GM19328 (cell line): Measurements from ENCODE around the gene CD300E.

ENCODE experiments used
- ATAC-seq: cut with Tn5 transposase; IDR thresholded peaks from one replicate; pipeline ENCODE4 v1.9.1; 2021; ENCODE audit warnings: mild to moderate bottlenecking, moderate library complexity; ENCODE audit not compliant: unreplicated experiment

Gene CD300E, protein sequence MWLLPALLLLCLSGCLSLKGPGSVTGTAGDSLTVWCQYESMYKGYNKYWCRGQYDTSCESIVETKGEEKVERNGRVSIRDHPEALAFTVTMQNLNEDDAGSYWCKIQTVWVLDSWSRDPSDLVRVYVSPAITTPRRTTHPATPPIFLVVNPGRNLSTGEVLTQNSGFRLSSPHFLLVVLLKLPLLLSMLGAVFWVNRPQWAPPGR

DNA sequence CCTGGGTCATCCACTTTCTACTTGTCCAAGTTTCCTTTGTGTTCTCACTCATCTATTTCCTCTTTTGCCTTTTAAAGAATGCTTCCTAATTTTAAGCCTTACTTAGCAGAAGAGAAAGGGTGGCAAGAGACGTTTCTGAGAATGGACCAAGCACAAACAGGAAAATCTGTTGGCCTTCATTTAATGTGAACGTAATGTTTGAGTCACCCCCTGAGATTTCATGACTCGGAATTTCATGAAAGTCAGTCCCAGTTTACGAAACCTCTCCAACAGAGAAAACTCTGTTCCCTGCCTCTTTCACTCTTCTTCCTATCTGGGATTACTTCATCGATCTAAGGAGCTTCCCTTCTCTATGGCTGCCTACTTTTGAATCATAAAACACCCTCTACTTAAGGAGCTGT, at the start of gene CD300E:
TSS of gene CD300E (minus strand) at position 46 of the 401 bp plus-strand sequence. CDS start 117 bp downstream, outside the sequence.
- ATAC-seq: no peak

DNA sequence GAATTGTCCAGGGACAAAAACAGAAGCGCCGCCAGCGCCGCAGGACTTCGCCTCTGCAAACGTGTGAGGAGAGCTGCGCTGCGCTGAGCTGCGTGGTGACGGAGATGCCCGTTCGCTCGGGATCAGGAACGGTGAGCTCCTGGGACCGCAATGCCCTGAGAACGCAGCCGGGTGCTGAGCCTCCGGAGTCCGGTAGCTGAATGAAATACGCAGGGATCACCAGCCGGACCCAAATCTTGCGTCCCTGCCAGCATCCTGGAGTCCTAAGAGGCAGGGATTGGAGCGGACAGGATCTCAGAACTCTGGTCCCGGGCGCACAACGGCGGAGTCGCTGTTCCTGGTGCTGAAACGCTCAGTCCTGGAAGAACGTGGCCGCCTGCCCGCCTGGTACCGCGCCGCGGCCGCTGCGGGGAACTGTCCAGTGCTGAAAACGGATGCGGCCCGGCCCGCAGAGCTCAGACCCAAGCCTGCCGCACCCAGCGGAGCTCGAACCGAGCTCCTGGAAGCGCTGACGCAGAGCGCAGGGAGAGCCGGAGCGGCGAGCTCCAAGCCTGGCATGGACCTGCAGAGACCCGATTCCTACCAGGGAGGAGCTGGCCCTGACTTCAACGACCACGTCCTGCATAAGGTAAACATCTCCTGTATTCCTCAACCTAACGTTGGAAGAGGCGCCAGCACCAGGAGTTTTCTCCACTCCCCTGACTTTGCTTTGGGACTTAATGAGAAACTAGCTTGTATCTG, 47.7 kb upstream of the CD300E start:
- ATAC-seq: no peak

DNA sequence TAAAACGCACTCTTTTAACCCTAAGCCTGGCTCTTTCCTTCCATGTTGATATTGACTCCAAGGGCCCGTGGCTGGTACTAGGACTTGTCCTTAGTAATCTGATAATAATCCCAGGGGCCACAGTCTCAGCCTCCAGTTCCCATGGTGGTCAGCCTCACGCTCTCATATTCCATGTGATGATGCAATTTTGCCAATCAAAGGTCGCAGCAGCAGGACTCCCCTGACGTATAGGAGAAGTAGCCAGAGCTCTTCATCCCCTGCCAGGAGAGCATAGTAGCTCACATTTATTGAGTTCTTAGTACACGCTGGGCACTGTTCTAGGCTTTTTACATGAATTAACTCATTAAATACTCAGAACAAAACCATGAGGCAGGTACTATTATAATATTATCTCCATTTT, 46.8 kb upstream of the CD300E start:
- no peak for ATAC-seq

DNA sequence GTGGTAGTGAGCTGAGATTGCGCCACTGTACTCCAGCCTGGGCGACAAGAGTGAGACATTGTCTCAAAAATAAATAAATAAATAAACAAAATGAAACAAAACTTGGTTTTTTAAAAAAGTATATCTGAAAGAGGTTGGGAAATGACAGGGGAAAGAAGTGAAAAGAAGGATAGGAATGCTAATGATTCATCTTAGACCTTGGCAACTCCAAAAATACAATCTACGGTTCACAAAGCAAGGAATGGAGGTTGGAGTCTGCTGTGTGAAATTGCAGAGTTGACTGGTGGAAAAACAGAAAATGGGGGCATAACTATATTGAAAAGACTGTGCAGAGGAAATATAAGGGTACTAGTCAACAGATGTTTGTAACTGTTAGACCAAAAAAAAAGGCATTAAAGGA, 40.0 kb upstream of the CD300E start:
- no peak for ATAC-seq

DNA sequence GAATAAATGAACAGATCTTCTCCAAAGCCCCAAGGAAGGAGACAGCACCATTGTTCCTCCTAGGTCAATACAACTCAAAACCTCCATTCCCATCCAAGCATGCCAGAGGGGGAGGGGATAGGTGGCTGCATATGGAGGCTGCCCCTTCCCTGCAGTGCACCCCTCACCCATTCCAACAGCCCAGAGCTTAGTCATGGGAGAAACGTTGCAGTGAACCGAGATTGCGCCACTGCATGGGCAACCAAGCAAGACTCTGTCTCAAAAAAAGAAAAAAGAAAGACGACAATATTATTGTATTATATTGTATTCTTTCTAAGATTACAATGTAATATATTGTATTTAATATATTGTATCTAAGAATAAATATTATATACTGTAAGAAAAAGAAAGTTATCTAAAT, 36.4 kb upstream of the CD300E start:
- no peak for ATAC-seq

DNA sequence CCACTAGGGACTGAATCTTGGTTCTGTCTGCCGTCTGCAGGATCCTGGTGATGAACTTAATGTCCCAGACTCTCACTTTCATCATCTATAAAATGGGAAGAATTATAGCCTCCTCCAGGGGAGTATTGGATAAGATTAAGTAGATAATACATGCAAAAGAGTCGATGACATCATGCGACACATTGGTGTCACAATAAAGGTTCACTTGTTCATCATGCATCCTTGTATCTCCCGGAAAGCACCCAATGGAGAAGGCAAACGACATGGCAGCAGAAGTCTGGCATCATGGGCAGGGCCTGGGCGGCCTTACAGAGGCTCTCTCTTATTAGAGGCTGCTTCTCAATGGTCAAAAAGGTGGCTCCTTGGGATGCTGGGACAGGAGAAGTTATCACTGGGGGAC, 35.1 kb upstream of the CD300E start:
- ATAC-seq: no peak

DNA sequence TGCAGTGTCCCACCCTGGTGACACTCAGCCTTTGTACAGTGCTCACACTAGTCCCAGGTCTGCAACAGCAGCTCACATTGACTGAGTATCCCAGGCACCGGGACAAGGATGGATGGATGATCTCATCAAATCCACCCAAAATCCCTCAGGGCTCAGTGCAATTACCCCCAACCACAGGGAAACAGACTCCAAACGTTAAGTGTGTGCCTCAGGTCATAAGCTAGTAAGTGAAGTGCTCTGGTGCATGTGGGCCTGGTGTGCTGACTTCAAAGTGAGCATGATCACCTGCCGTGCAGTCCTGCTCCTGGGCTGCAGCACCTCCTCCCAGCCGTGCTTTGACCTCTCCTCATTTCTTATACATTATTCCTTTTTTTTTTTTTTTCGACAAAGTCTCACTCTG, 31.2 kb upstream of the CD300E start:
- ATAC-seq: no peak

DNA sequence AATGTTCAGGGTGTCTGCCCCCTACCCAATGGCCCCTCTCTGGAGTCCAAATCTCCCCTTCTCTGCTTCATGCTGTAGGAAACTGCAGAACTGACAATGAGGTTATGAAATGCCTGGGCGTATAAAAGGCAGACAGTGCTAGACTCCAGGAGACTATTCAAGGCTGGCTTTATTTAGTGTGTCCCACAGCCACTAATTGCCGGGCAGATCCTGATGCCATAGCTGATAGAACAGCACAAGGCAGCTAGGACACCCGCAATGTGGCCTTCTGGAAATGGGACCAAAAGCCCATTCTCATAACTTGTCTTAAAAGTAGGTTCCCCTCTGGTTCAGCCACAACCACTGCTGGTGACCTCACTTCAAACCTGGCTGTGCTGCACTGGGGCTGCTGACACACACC, 28.5 kb upstream of the CD300E start:
- ATAC-seq: no peak

DNA sequence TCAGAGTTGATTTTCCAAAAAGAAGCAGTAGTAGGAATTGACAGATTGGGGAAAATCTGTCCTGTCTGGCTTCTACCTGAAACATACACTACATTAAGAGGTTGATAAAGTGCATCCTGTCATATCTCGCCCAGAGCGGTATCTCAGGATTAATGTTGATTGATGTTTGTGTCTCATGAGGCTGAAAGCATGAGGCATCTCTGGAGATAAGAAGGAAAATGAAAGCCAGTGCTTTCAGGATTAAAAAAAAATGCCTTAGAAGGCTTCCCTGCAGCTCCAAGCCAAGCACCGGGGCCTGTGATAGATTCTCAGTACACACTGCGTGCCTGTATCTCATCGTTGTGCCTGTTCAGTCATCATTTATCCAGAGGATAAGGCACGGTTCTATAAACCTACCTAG, 26.4 kb upstream of the CD300E start:
- no peak for ATAC-seq

DNA sequence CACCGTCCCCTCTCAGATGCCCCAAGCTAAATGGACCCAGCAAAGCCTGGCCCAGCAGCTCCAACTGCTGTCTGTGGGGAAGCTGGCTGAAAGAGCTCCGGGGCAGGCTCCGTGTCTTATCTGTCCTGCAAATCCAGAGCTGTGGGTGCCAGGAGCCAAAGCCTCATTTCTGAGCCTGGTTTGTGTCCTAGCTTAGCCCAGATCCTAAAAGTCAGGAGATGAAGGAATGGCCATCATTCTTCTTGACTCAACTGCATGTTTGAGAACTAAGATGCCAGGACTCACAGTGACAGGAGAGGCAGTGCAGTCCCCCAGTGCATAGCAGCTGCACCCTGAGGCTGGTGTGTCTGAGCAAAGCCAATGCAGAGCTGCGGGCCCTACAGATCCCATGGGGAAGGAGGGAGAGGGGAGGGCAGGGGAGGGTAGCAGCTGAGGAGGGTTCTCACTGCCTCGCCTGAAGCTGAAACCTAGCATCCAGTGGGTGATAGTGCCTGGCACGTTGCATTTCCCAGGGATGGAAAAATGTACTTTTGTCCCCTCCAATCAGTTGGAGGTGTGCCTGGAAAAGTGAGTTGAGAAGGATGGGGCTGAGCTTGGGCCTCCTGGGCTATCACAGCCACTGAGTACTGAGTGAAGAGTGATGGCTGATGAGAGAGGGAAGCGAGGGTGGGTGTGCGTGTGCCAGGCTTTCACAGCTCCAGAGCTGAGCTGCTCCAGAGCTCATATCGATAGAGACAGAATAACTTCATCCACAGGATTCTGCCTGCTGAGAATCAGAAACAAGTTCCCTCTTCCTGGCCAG, 24.5 kb upstream of the CD300E start:
- no peak for ATAC-seq

DNA sequence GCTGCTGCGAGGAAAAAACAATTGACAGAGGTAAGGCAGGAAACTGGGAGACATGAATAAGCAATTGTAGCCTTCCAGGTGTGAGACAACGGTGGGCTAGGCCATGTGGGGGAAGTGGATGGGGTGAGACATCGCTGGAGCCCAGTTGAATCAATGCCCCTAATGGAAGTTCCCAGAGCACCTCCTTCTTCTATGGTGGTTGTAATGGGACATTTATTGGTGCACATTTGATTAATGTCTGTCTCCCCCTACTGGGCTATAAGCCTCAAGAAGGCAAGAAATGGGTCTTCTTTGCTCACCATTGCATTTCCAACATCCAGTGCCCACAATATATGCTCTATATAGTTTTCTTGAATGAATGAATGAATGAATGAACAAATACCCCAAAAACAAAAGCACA, 22.7 kb upstream of the CD300E start:
- ATAC-seq: no peak

DNA sequence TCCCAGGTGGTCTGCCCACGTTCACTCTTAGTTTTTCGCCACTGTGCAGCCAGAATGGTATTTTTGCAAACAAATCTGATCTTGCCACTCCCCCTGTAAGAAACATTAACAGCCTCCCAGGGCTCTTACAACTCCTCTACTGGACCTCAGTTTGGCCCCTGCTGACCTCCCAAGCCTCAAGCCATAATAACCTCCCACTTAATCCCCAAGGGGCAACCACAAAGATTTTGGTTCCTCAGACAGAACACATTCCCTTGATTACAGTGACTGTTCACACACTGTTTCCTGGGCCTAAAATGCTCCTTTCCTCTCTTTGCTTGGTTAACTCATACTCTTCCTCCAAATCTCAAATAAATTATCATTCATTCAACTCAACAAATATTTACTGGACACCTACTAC, 21.5 kb upstream of the CD300E start:
- ATAC-seq: no peak

DNA sequence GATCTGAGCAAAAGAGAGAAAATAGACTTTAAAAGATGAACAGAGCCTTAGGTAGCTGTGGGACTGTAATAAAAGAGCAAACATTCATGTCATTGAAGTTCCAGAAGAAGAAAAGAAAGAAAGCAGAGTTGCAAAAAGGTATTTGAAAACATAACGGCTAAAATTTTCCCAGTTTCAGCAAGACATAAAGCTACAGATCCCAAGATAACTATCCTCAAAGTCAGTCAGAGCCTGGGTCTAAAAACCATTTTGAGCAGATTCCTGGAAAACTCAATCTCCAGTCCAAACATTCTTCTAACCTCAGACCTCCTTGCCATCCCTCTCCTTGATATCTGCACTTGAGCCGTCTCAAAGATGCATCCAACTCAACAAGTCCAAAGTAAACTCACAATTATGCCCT, 20.9 kb upstream of the CD300E start:
- no peak for ATAC-seq

DNA sequence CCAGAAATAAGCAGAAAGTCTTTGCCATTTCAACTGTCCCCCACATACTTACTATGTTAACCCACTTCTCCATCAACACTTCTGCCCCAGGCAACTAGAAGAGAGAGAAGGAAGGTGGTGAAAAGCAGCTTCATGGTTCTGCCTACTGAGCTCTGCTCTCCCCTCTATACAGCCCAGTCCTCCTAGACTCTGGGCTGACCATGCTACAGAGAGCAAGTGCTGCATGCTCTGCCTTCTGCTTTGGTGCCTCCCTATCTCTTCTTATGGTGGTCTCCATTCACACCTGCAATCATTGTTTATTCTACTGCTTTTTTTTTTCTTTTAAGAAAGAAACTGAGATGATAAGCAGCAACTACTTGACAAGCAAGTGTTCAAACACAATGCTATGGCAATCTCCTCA, 20.3 kb upstream of the CD300E start:
- no peak for ATAC-seq

DNA sequence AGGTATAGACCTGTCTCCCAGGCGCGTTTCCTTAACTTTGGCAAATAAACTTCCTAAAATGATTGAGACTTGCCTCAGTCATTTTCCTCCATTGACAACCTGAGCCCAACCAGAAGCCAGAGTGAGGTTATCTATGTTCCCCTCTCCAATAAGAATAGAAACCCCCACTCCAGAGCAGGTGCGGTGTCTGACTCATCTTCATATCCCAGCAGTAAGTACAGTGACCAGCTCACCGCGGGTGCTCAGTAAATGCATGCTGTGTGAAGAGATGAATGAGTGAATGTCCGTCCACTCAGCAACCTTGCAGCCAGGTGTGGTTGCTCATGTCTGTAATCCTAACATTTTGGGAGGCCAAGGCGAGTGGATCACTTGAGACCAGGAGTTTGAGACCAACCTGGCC, 19.5 kb upstream of the CD300E start:
- no peak for ATAC-seq

DNA sequence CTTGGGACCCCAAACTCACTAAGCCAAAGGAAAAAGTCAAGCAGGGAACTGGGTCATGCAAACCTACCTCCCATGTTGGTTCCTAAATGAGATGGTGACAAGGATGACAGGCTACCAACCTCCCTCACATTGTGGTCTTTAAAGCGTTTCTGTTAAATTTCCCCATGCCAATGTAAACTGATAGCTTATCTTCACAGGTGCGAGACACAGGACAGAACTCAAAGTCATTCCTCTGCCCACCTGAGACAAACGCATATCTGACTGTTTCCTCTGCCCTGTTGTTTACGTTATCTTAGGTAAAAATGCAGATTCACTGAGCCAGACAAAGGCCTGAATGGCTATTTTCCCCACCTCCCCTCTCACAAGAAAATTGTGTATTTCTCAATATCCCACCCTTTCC, 19.0 kb upstream of the CD300E start:
- ATAC-seq: no peak

DNA sequence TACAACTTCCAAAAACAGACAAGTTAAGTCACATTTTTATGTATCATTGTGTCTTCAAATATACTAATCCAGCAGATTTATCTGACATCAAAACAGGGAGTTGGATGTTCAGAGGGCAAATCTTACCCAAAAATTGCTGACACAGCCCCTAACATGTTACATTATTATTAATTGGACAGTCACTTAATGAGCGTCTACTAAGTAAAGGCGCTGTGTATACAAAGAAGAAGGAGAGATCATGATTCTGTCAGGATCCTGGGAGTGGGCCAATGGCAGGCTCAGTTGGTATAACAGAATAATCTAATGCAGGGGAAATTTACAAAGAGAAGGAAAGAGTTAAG, 18.4 kb upstream of the CD300E start:
- ATAC-seq: no peak

DNA sequence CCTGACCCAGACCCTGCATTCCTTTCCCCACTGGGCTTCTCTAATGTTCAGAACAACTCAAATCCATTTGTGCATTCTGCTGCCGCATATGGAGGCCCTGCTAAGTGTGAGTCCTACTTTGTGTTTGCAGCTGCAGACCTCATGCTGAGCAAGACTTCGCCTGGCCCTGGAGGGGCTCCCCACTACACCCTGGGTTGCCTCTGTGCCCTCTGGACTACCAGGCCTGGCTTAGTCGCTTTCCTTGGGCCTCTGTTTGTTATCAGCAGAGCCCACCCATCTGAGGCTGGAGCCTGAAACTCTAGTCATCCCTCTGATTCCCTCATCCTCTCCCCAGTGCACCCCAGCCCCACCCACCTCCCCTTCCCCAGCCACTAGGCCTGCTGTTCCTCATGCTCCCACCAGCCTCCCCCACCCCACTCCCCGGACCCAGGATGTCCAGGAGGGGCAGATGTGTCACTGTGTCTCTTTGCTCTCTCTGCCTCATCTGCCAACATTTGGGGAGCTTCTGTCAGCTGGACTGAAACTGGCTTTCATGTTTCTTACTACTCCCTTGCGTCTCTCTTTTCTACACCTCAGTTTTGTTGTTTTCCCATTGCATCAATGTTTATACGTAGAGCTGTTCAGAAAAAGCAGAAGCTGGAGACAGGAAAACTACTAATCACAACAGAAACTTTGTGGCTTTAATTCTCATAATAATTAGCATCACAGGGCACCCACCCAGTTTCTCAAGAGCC, 17.9 kb upstream of the CD300E start:
- ATAC-seq: no peak

DNA sequence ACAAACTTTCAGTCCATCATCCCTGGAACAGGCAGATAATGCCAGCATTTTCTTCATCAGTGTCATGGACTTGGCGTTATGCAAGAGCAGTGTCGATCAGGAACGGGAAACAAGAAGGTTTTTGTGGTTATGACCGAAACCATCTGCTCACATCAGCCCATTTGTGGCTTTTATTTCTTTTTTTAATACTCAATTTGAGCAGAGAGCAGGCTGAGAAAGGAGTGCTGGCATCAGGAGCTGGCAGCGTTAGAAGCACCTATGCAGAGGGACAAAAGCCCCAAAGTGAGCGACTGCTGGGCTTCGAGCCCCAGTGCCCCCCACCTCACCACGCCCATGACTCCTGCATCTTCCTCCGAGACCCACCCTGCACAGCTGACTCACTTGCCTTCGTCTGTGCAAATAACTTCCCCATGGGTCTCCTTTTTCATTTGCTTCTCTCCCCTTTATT, 16.2 kb upstream of the CD300E start:
- ATAC-seq: no peak

DNA sequence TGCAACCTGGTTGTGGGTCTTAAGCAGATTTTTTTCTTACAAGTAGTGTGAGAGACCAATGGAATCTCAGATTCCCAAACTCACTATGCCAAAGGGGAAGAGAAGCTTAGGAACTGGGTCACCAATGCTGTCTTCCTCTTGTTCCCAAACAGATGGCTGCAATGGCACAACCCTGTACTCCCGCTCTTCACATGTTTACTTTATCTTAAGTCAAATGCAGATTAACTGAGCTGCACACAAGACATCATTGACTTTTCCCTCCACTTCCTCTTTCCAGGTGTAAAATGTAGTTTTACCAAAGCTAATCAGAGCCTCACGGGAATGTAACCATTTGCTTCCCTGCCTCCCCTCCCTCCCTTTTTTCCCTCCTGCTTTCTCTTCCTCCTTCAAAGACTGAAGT, 14.4 kb upstream of the CD300E start:
- no peak for ATAC-seq

DNA sequence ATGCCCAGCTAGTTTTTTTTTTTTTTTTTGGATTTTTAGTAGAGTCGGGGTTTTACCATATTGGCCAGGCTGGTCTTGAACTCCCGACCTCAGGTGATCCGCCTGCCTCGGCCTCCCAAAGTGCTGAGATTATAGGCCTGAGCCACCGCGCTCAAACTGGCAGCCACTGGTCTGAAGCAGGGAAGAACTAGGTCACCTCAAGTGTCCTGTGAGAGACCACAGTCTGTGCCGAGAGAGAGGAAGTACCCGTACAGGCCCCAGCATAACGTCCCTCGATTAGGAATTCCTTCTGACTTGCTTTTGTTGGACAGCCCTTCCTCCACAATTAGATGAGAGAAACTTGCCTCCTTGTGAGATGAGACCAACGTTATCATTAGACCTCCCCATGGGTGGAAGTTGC, 13.7 kb upstream of the CD300E start:
- ATAC-seq: no peak
